Mucosa of stomach (tissue), 1 donor: ENCODE measurements around the gene CTIF.

ENCODE experiments used
- H3K27me3 ChIP-seq: one replicate; pipeline ENCODE4 v1.7.0; 2013; ENCODE audit warnings: mild to moderate bottlenecking, low read length; ENCODE audit not compliant: control insufficient read depth, insufficient read depth
- H3K36me3 ChIP-seq: one replicate; pipeline ENCODE4 v1.7.0; 2013; ENCODE audit warnings: low read length; ENCODE audit not compliant: control insufficient read depth, insufficient read depth
- H3K4me1 ChIP-seq: one replicate; pipeline ENCODE4 v1.7.0; 2013; ENCODE audit warnings: mild to moderate bottlenecking, low read length; ENCODE audit not compliant: control insufficient read depth, insufficient read depth
- H3K4me3 ChIP-seq: one replicate; pipeline ENCODE4 v1.7.0; 2013; ENCODE audit warnings: low read length
- H3K9ac ChIP-seq: one replicate; pipeline ENCODE4 v1.7.0; 2013; ENCODE audit warnings: mild to moderate bottlenecking, low read length, moderate library complexity
- H3K9me3 ChIP-seq: one replicate; pipeline ENCODE4 v1.7.0; 2013; ENCODE audit warnings: mild to moderate bottlenecking, low read length, moderate library complexity; ENCODE audit not compliant: control insufficient read depth
- donor health status: Pancreatic carcinoma.

CTIF gene

GRCh38 chr18:48517048-48517447 is 21.8 kb upstream of the CTIF start:
- Histone ChIP-seq H3K36me3 (no peaks in the 10 kb centered on the region), H3K27me3 (no peaks in the 10 kb centered on the region), H3K9me3 (no peaks in the 10 kb centered on the region), H3K4me1 (no peaks in the 10 kb centered on the region), H3K4me3 (no peak overlapping the region), H3K9ac (no peak overlapping the region)

- Histone ChIP-seq H3K4me1 (no peaks in the 10 kb centered on the region), H3K27me3 (peaks cover 3% of the 10 kb centered on the region)
Observed at GRCh38 chr18:48519431-48520100, 19.3 kb upstream of the CTIF start.

GRCh38 chr18:48521723-48522122 is 17.1 kb upstream of the CTIF start:
- Histone ChIP-seq H3K9ac (no peak overlapping the region), H3K4me3 (no peak overlapping the region), H3K4me1 (no peaks in the 10 kb centered on the region)

More at GRCh38 chr18:48519431-48520100, 19.3 kb upstream of the CTIF start:
- no peaks in the 10 kb centered on the region for H3K9me3 ChIP-seq
- H3K36me3 ChIP-seq = no peaks in the 10 kb centered on the region
- no peak overlapping the region for H3K9ac ChIP-seq
- no peak overlapping the region for H3K4me3 ChIP-seq

GRCh38 chr18:48525671-48526070 is 13.2 kb upstream of the CTIF start:
- peaks cover 9% of the 10 kb centered on the region for H3K27me3 ChIP-seq
- no peaks in the 10 kb centered on the region for H3K9me3 ChIP-seq
- H3K9ac ChIP-seq = no peak overlapping the region
- no peak overlapping the region for H3K4me3 ChIP-seq
- H3K36me3 ChIP-seq = no peaks in the 10 kb centered on the region
- H3K4me1 ChIP-seq = no peaks in the 10 kb centered on the region

More at GRCh38 chr18:48521723-48522122, 17.1 kb upstream of the CTIF start:
- Histone ChIP-seq H3K9me3 (no peaks in the 10 kb centered on the region), H3K36me3 (no peaks in the 10 kb centered on the region), H3K27me3 (peaks cover 3% of the 10 kb centered on the region)

- Histone ChIP-seq H3K9me3 (no peaks in the 10 kb centered on the region), H3K4me1 (no peaks in the 10 kb centered on the region), H3K36me3 (no peaks in the 10 kb centered on the region), H3K9ac (no peak overlapping the region), H3K27me3 (peaks cover 12% of the 10 kb centered on the region), H3K4me3 (no peak overlapping the region)
Observed at GRCh38 chr18:48527461-48527860, 11.4 kb upstream of the CTIF start.

GRCh38 chr18:48528861-48529260 is 10.0 kb upstream of the CTIF start:
- no peaks in the 10 kb centered on the region for H3K36me3 ChIP-seq
- H3K4me1 ChIP-seq = no peaks in the 10 kb centered on the region
- H3K9me3 ChIP-seq = no peaks in the 10 kb centered on the region
- H3K9ac ChIP-seq = no peak overlapping the region
- H3K4me3 ChIP-seq = no peak overlapping the region
- peaks cover 11% of the 10 kb centered on the region for H3K27me3 ChIP-seq

- H3K27me3 ChIP-seq = peaks cover 11% of the 10 kb centered on the region
- H3K4me1 ChIP-seq = no peaks in the 10 kb centered on the region
- no peak overlapping the region for H3K4me3 ChIP-seq
- no peak overlapping the region for H3K9ac ChIP-seq
- no peaks in the 10 kb centered on the region for H3K9me3 ChIP-seq
- H3K36me3 ChIP-seq = no peaks in the 10 kb centered on the region
Observed at GRCh38 chr18:48529796-48530195, 9.0 kb upstream of the CTIF start.

GRCh38 chr18:48530399-48531081 is 8.3 kb upstream of the CTIF start:
- Histone ChIP-seq H3K27me3 (peaks cover 11% of the 10 kb centered on the region), H3K4me3 (no peak overlapping the region)

GRCh38 chr18:48531082-48531403 is 7.8 kb upstream of the CTIF start:
- Histone ChIP-seq H3K9me3 (no peaks in the 10 kb centered on the region), H3K9ac (no peak overlapping the region), H3K36me3 (no peaks in the 10 kb centered on the region), H3K4me1 (no peaks in the 10 kb centered on the region), H3K27me3 (peaks cover 11% of the 10 kb centered on the region), H3K4me3 (no peak overlapping the region)

More at GRCh38 chr18:48530399-48531081, 8.3 kb upstream of the CTIF start:
- H3K36me3 ChIP-seq = no peaks in the 10 kb centered on the region
- H3K9me3 ChIP-seq = no peaks in the 10 kb centered on the region
- no peaks in the 10 kb centered on the region for H3K4me1 ChIP-seq
- H3K9ac ChIP-seq = no peak overlapping the region

GRCh38 chr18:48531908-48532307 is 6.9 kb upstream of the CTIF start:
- Histone ChIP-seq H3K4me3 (no peak overlapping the region), H3K9ac (no peak overlapping the region), H3K27me3 (peaks cover 11% of the 10 kb centered on the region), H3K4me1 (no peaks in the 10 kb centered on the region), H3K36me3 (no peaks in the 10 kb centered on the region), H3K9me3 (no peaks in the 10 kb centered on the region)

- Histone ChIP-seq H3K36me3 (no peaks in the 10 kb centered on the region), H3K4me3 (no peak overlapping the region), H3K4me1 (no peaks in the 10 kb centered on the region), H3K9me3 (no peaks in the 10 kb centered on the region), H3K27me3 (peaks cover 11% of the 10 kb centered on the region), H3K9ac (no peak overlapping the region)
Observed at GRCh38 chr18:48533340-48534070, 5.3 kb upstream of the CTIF start.

GRCh38 chr18:48534364-48534763 is 4.5 kb upstream of the CTIF start:
- no peak overlapping the region for H3K9ac ChIP-seq
- H3K36me3 ChIP-seq = no peaks in the 10 kb centered on the region
- no peaks in the 10 kb centered on the region for H3K9me3 ChIP-seq

More at GRCh38 chr18:48534364-48534763, 4.5 kb upstream of the CTIF start:
- Histone ChIP-seq H3K27me3 (peaks cover 6% of the 10 kb centered on the region), H3K4me3 (no peak overlapping the region), H3K4me1 (no peaks in the 10 kb centered on the region)
